ENCODE results near the gene ADAMTSL4. TPM values are rescaled to one million over a fixed set of nuclear protein-coding genes. Genes with fewer than 3 reads are reported as not detected.

ADAMTSL4 gene
- total and polyA plus RNA-seq, 2 of the 8 experiments (the other 6 are each of a cell fraction or from before 2014, with no cell fraction given), result 4.2 to 5.4 TPM

- no peak for TF ChIP-seq BCL11A (IDR thresholded peaks at IDR 0.05; ENCODE audit: low read depth in 2 of 2, low read length in 2 of 2)
- no peak for TF ChIP-seq POLR2A (IDR thresholded peaks at IDR 0.05; ENCODE audit: control extremely low read depth in 1 of 2, low read depth in 2 of 2, low read length in 2 of 2)
- TF ChIP-seq SUZ12 (IDR thresholded peaks at IDR 0.05; ENCODE audit: low read length), result no peak
- TF ChIP-seq ASH2L (IDR thresholded peaks at IDR 0.05; ENCODE audit: low read length), result no peak
- no peak for TF ChIP-seq TBP (IDR thresholded peaks at IDR 0.05; ENCODE audit: low read depth, low read length)
- no peak for TF ChIP-seq FOSL1 (IDR thresholded peaks at IDR 0.05; ENCODE audit: insufficient read depth, low read depth, low read length)
Observed at GRCh38 chr1:150532860-150533259, 16.3 kb upstream of the ADAMTSL4 start (continued).
